Naive B cell (primary cell): Measurements from ENCODE around the gene FOXO3. TPM values are rescaled to one million over a fixed set of nuclear protein-coding genes. Genes with fewer than 3 reads are reported as not detected.

ENCODE experiments used
- ATAC-seq, 2 donors: fragments of 150-1000 bp; cut with Tn5 transposase; 2 replicates each; pipeline ENCODE4 v1.10.0; 2021; ENCODE audit warnings: low read depth in 2 of 2, mild to moderate bottlenecking in 2 of 2, moderate library complexity in 2 of 2
- DNase-seq: peaks from one replicate; pipeline ENCODE4 v3.0.0; 2022
- H3K27ac Mint-ChIP-seq, 6 donors: one replicate each; pipeline ENCODE4 v1.8.0; 2020 to 2022; ENCODE audit warnings: mild to moderate bottlenecking in 6 of 6, mixed read lengths in 6 of 6, moderate library complexity in 5 of 6, inconsistent platforms in 2 of 6
- H3K27me3 Mint-ChIP-seq, 3 donors: one replicate each; pipeline ENCODE4 v1.8.0; 2021 to 2022; ENCODE audit warnings: mixed read lengths in 3 of 3, mild to moderate bottlenecking in 1 of 3
- H3K36me3 Mint-ChIP-seq, 2 donors: one replicate each; pipeline ENCODE4 v1.8.0; 2020 to 2022; ENCODE audit warnings: mixed read lengths in 2 of 2, inconsistent platforms in 1 of 2, mild to moderate bottlenecking in 1 of 2
- H3K4me1 Mint-ChIP-seq, 3 donors: one replicate each; pipeline ENCODE4 v1.8.0; 2020 to 2022; ENCODE audit warnings: mixed read lengths in 3 of 3, inconsistent platforms in 1 of 3, mild to moderate bottlenecking in 1 of 3, moderate library complexity in 1 of 3
- H3K4me3 Mint-ChIP-seq, 8 donors: one replicate each; pipeline ENCODE4 v1.8.0; 2020 to 2022; ENCODE audit warnings: mild to moderate bottlenecking in 8 of 8, mixed read lengths in 8 of 8, moderate library complexity in 8 of 8, inconsistent platforms in 2 of 8
- H3K9me3 Mint-ChIP-seq, 7 donors: one replicate each; pipeline ENCODE4 v1.8.0; 2020 to 2022; ENCODE audit warnings: mixed read lengths in 7 of 7, mild to moderate bottlenecking in 5 of 7, inconsistent platforms in 2 of 7, moderate library complexity in 1 of 7
- polyA plus RNA-seq, 6 donors: library from polyadenylated mRNA; unstranded; fragments of 300-500 nt; fragmentation: Illumina TruSeq; gene quantifications; one replicate each; pipeline ENCODE4 v1.2.3, GENCODE V29; 2021; ENCODE audit warnings: low read depth in 6 of 6

FOXO3 gene
- polyA plus RNA-seq, 6 donors from 2014 or later = 9.9 to 25.6 (median 13.6) TPM

DNA sequence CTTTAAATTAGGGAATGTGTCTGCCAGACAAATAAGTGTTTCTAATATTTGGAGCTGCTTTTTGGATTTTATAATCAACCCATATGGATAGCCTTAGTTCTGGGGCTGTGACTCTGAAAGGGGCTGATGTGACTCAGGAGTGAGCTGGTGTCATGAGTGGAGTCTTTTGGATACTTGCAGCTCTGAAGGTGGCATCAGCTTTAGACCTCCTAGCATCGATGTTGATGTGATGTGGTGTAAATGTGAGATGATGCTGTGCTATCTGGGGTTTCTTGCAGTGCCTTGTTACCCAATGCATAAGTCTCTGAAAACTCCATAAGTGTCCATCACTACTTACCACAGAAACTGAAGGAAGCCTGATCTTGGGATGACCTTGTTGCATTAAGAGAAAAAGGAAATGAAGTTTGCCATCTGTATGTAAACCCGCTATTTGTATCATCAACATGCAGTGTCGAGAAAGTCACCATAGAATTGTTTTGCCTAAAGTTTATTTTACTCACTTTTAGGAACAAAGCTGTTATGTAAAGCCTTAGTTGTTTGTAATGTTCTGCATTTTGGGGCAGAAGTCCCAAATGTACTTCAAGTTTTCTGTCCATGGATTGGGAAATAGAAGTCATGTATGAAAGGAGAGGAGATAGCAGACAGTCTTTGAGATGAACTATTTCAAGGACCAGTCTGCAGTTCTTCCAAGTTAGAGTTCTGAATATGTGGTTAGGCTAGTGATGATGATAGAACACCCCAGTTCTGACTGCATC lies 8.0 kb downstream of the FOXO3 start:
- Mint-ChIP-seq H3K9me3 (no peaks in the 10 kb centered on the region), H3K27ac (peak overlapping the region in 2 of 6 donors; percentile 28 to 91), H3K36me3 (peaks cover 14 to 16% of the 10 kb centered on the region in 2 donors), H3K4me1 (peaks cover 17 to 44% (median 34%) of the 10 kb centered on the region in 3 donors), H3K27me3 (peaks cover 0 to 10% (median 3%) of the 10 kb centered on the region in 3 donors), H3K4me3 (peak overlapping the region in 1 of 8 donors; percentile 24)
- DNase-seq (no peak), ATAC-seq (no peak)

- H3K27me3 Mint-ChIP-seq = peaks cover 0 to 10% (median 3%) of the 10 kb centered on the region in 3 donors
- no peak for DNase-seq
- peaks cover 16 to 37% (median 17%) of the 10 kb centered on the region in 3 donors for H3K4me1 Mint-ChIP-seq
- no peaks in the 10 kb centered on the region for H3K9me3 Mint-ChIP-seq
- no peak for ATAC-seq
- peak overlapping the region in 1 of 8 donors; percentile 5 for H3K4me3 Mint-ChIP-seq
- no peak overlapping the region for H3K27ac Mint-ChIP-seq
- peaks cover 14 to 16% of the 10 kb centered on the region in 2 donors for H3K36me3 Mint-ChIP-seq
These were observed 9.8 kb downstream of the FOXO3 start for GRCh38 chr6:108570517-108570916.

DNA sequence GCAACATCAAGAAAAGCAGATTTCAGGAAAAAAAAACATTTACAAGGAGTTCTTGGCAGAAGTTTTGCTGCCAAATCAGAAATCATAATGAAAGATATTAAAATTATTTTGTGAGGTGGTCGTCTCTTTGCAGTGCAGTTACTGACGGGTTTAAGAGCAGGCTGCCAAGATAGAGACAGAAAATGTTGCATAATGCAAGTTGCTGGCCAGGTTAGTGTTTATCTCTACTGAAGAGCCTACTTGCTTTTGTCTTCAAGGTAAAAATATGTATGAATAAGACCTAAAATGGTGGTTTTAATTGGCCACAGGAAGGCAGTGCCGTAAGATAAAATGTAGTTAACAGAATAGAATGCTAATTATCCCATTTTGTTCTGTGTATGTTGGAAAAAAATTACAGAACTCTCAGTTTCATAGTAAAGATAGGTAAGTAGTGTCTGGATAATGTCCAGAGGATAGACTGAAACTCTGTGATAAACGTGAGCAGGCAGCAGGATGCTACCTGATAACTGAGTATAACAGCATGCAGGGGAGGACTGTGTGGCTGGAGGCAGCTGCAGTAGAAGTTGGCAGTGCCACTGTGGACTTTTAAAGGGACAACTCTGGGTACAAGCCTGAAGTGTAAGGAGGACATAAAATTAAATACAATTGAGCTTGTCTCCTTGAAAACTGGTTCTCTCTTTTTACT lies 13.9 kb downstream of the FOXO3 start:
- DNase-seq = no peak
- peaks cover 12 to 17% of the 10 kb centered on the region in 2 donors for H3K36me3 Mint-ChIP-seq
- H3K4me3 Mint-ChIP-seq = no peak overlapping the region
- H3K4me1 Mint-ChIP-seq = peaks cover 18 to 39% (median 35%) of the 10 kb centered on the region in 3 donors
- H3K27me3 Mint-ChIP-seq = no peaks in the 10 kb centered on the region
- no peaks in the 10 kb centered on the region for H3K9me3 Mint-ChIP-seq
- ATAC-seq = no peak
- H3K27ac Mint-ChIP-seq = peak overlapping the region in 1 of 6 donors; percentile 4

- H3K27ac Mint-ChIP-seq = no peak overlapping the region
- no peak overlapping the region for H3K4me3 Mint-ChIP-seq
- H3K27me3 Mint-ChIP-seq = no peaks in the 10 kb centered on the region
- DNase-seq (no peak), ATAC-seq (no peak)
- H3K4me1 Mint-ChIP-seq = peaks cover 23 to 44% (median 43%) of the 10 kb centered on the region in 3 donors
- H3K36me3 Mint-ChIP-seq = peaks cover 11 to 16% of the 10 kb centered on the region in 2 donors
- no peaks in the 10 kb centered on the region for H3K9me3 Mint-ChIP-seq
These were observed 15.3 kb downstream of the FOXO3 start for GRCh38 chr6:108575905-108576494.

- Mint-ChIP-seq H3K9me3 (no peaks in the 10 kb centered on the region), H3K27me3 (no peaks in the 10 kb centered on the region), H3K4me1 (peaks cover 29 to 51% (median 50%) of the 10 kb centered on the region in 3 donors), H3K27ac (peak overlapping the region in 1 of 6 donors; percentile 3), H3K36me3 (peaks cover 9 to 11% of the 10 kb centered on the region in 2 donors), H3K4me3 (peak overlapping the region in 1 of 8 donors; percentile 13)
- no peak for ATAC-seq
- DNase-seq = no peak
These were observed 16.0 kb downstream of the FOXO3 start for GRCh38 chr6:108576709-108577108.

DNA sequence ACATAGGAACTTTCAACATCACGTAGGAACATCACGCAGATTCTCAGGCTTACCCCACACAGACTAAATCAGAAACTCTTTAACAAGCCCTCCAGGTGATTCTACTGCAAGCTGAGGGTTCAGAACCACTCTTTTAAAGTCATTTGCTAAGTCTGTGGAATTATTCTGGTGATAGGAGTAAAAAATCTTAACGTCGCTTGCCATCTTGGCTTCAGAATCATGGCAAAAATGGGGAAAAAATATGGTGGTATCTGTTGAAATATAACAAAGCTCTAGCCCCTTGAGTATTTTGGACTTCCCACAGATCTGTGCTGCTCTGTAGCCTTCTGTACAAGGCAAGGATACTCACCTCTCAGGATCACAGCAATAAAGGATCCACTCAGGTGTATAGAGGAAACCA lies 17.4 kb downstream of the FOXO3 start:
- H3K27ac Mint-ChIP-seq = no peak overlapping the region
- peaks cover 29 to 59% (median 50%) of the 10 kb centered on the region in 3 donors for H3K4me1 Mint-ChIP-seq
- H3K4me3 Mint-ChIP-seq = no peak overlapping the region

GRCh38 chr6:108578595-108579327 lies 18.0 kb downstream of the FOXO3 start:
- Mint-ChIP-seq H3K27me3 (no peaks in the 10 kb centered on the region), H3K36me3 (peaks cover 8 to 11% of the 10 kb centered on the region in 2 donors), H3K4me3 (no peak overlapping the region), H3K9me3 (no peaks in the 10 kb centered on the region), H3K27ac (peak overlapping the region in 2 of 6 donors; percentile 57 to 63), H3K4me1 (peaks cover 29 to 60% (median 50%) of the 10 kb centered on the region in 3 donors)
- ATAC-seq (no peak), DNase-seq (no peak)

More for the DNA sequence above, 17.4 kb downstream of the FOXO3 start:
- Mint-ChIP-seq H3K36me3 (peaks cover 8 to 11% of the 10 kb centered on the region in 2 donors), H3K9me3 (no peaks in the 10 kb centered on the region), H3K27me3 (no peaks in the 10 kb centered on the region)
- ATAC-seq (no peak), DNase-seq (no peak)

- Mint-ChIP-seq H3K4me3 (peak overlapping the region in 2 of 8 donors; percentile 26 to 61), H3K27ac (peak overlapping the region in 2 of 6 donors; percentile 57 to 63), H3K36me3 (peaks cover 8 to 11% of the 10 kb centered on the region in 2 donors), H3K27me3 (no peaks in the 10 kb centered on the region), H3K4me1 (peaks cover 29 to 65% (median 50%) of the 10 kb centered on the region in 3 donors), H3K9me3 (no peaks in the 10 kb centered on the region)
- DNase-seq (no peak), ATAC-seq (no peak)
These were observed 18.6 kb downstream of the FOXO3 start for GRCh38 chr6:108579328-108579721.

- peaks cover 24 to 57% (median 50%) of the 10 kb centered on the region in 3 donors for H3K4me1 Mint-ChIP-seq
- H3K27ac Mint-ChIP-seq = no peak overlapping the region
- DNase-seq (no peak), ATAC-seq (no peak)
- H3K36me3 Mint-ChIP-seq = peaks cover 8 to 11% of the 10 kb centered on the region in 2 donors
- no peaks in the 10 kb centered on the region for H3K27me3 Mint-ChIP-seq
- peak overlapping the region in 1 of 8 donors; percentile 12 for H3K4me3 Mint-ChIP-seq
- H3K9me3 Mint-ChIP-seq = no peaks in the 10 kb centered on the region
These were observed 19.9 kb downstream of the FOXO3 start for GRCh38 chr6:108580646-108581045.

GRCh38 chr6:108581237-108581931 lies 20.7 kb downstream of the FOXO3 start:
- no peak for DNase-seq
- peak overlapping the region in 1 of 6 donors; percentile 21 for H3K27ac Mint-ChIP-seq
- H3K4me1 Mint-ChIP-seq = peaks cover 26 to 61% (median 52%) of the 10 kb centered on the region in 3 donors
- no peaks in the 10 kb centered on the region for H3K9me3 Mint-ChIP-seq
- peak in 1 of 2 donors; percentile 39 for ATAC-seq
- H3K4me3 Mint-ChIP-seq = peak overlapping the region in 3 of 8 donors; percentile 12 to 45 (median 25)
- no peaks in the 10 kb centered on the region for H3K27me3 Mint-ChIP-seq
- H3K36me3 Mint-ChIP-seq = peaks cover 8 to 11% of the 10 kb centered on the region in 2 donors

DNA sequence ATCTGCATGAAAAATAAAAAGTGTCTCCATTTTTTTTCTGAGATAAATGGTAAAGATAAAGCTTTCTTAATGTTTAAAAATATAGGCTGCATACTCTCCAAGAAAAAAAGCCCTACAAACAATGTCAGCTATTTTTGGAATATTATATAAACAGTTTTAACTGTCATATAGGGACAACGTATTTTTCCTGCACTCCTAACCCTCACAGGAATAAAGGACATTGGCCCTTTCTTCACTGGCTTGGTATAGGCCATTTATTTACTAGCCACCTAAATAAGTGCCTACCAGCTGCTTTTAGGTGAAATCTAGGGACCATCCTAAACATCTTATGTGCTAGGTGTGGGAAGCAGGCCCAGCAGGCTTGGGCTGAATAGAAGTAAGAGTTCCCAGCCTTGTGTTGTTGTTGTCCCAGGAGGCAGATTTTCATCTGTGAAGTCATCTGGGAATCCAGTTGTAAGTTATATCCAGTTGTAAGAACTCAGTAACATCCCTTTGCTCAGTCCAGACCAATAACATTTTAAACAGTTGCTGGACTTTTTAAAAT lies 21.3 kb downstream of the FOXO3 start:
- Mint-ChIP-seq H3K9me3 (no peaks in the 10 kb centered on the region), H3K27ac (no peak overlapping the region), H3K27me3 (no peaks in the 10 kb centered on the region), H3K36me3 (peaks cover 6 to 8% of the 10 kb centered on the region in 2 donors), H3K4me1 (peaks cover 25 to 56% (median 49%) of the 10 kb centered on the region in 3 donors), H3K4me3 (no peak overlapping the region)
- ATAC-seq (no peak), DNase-seq (no peak)

- ATAC-seq = no peak
- H3K27me3 Mint-ChIP-seq = no peaks in the 10 kb centered on the region
- H3K27ac Mint-ChIP-seq = no peak overlapping the region
- H3K36me3 Mint-ChIP-seq = peaks cover 6 to 8% of the 10 kb centered on the region in 2 donors
- peaks cover 27 to 55% (median 49%) of the 10 kb centered on the region in 3 donors for H3K4me1 Mint-ChIP-seq
- no peak for DNase-seq
- H3K9me3 Mint-ChIP-seq = no peaks in the 10 kb centered on the region
- no peak overlapping the region for H3K4me3 Mint-ChIP-seq
These were observed 21.9 kb downstream of the FOXO3 start for GRCh38 chr6:108582618-108583017.
